Measurements from ENCODE around the gene ANO10.

DNA sequence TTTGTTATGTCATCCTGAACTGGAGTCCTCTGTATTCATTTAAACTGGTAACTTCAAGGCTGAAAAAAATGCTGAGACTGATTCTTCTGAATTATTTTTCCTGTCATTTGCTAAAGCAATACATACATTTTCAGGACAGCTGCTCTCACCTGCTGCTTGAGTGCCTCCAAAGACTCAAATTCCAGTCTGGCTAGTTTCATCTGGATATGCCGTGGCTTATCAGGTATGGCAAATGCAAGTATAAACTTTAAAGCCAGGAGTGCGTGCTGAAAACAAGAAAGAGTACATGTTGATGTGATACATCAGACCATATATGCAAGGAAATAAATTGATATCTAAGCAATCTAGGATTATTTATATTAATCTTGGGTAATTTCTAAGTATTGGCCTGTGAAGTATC lies 189.3 kb downstream of the ANO10 start:
- TF ChIP-seq, protein P1, sequence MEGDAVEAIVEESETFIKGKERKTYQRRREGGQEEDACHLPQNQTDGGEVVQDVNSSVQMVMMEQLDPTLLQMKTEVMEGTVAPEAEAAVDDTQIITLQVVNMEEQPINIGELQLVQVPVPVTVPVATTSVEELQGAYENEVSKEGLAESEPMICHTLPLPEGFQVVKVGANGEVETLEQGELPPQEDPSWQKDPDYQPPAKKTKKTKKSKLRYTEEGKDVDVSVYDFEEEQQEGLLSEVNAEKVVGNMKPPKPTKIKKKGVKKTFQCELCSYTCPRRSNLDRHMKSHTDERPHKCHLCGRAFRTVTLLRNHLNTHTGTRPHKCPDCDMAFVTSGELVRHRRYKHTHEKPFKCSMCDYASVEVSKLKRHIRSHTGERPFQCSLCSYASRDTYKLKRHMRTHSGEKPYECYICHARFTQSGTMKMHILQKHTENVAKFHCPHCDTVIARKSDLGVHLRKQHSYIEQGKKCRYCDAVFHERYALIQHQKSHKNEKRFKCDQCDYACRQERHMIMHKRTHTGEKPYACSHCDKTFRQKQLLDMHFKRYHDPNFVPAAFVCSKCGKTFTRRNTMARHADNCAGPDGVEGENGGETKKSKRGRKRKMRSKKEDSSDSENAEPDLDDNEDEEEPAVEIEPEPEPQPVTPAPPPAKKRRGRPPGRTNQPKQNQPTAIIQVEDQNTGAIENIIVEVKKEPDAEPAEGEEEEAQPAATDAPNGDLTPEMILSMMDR (IDR thresholded peaks at IDR 0.05) = no peak
- TF ChIP-seq POLR2AphosphoS5 (IDR thresholded peaks at IDR 0.05; ENCODE audit: low read depth, low read length) = no peak

Measured in Panc1 (cell line).